AG04449 (cell line): ENCODE data around the gene RUNX1.

Source experiments
- CTCF ChIA-PET: fragments of 350-600 bp; formaldehyde crosslinking; extraction: SDS; loops from one replicate; lab custom pipeline; 2021; ENCODE audit warnings: antibody characterized with exemption; lab: Yijun Ruan, JAX
- POLR2A ChIA-PET: fragments of 400-600, 350-600 bp; formaldehyde crosslinking; extraction: SDS; loops from one replicate; lab custom pipeline; 2020; ENCODE audit warnings: antibody characterized with exemption, inconsistent platforms; lab: Yijun Ruan, JAX
- DNase-seq: peaks from one replicate; pipeline ENCODE4 v3.0.0-alpha.2; 2010; ENCODE audit warnings: low read depth, low spot score
- H3K4me3 ChIP-seq: 2 replicates; pipeline ENCODE4 v1.5.1; 2011; ENCODE audit warnings: low read depth, mild to moderate bottlenecking, control low read depth, low read length
- TF ChIP-seq, protein P1 (sequence below): IDR thresholded peaks from one replicate; pipeline ENCODE4 v1.5.1; 2011; ENCODE audit warnings: mild to moderate bottlenecking, moderate library complexity, low read length, control low read depth, inconsistent platforms; ENCODE audit not compliant: insufficient read depth; ENCODE audit errors: missing control alignments

Gene RUNX1

DNA sequence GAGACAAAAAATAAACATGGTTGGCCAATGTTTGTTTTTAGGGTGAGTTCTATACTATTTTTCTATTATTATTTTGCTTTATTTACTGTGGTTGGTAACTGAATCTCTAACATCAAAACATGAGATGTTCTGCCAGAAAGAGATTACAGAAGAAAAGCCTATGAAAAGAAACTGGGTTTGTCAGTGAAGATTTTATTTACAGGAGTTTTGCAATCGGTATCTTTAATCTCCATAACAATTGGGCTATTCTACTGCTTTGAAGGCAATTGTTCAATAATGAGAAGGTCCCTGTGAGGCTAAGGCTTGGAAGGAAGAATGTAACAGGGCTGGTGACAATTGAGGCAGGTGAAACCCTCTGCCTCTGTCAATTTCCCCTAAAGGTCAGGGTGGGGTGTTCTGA is 224.8 kb downstream of the RUNX1 start:
- TF ChIP-seq, protein P1, sequence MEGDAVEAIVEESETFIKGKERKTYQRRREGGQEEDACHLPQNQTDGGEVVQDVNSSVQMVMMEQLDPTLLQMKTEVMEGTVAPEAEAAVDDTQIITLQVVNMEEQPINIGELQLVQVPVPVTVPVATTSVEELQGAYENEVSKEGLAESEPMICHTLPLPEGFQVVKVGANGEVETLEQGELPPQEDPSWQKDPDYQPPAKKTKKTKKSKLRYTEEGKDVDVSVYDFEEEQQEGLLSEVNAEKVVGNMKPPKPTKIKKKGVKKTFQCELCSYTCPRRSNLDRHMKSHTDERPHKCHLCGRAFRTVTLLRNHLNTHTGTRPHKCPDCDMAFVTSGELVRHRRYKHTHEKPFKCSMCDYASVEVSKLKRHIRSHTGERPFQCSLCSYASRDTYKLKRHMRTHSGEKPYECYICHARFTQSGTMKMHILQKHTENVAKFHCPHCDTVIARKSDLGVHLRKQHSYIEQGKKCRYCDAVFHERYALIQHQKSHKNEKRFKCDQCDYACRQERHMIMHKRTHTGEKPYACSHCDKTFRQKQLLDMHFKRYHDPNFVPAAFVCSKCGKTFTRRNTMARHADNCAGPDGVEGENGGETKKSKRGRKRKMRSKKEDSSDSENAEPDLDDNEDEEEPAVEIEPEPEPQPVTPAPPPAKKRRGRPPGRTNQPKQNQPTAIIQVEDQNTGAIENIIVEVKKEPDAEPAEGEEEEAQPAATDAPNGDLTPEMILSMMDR = no peak
- no peak overlapping the region for H3K4me3 ChIP-seq
- no peak for DNase-seq
- CTCF ChIA-PET = interaction anchor here (1.2 kb wide), 1 partner anchor 79 kb away, joined by 3 read pairs; no protein-coding TSS in a partner anchor
- POLR2A ChIA-PET = no interaction called here

DNA sequence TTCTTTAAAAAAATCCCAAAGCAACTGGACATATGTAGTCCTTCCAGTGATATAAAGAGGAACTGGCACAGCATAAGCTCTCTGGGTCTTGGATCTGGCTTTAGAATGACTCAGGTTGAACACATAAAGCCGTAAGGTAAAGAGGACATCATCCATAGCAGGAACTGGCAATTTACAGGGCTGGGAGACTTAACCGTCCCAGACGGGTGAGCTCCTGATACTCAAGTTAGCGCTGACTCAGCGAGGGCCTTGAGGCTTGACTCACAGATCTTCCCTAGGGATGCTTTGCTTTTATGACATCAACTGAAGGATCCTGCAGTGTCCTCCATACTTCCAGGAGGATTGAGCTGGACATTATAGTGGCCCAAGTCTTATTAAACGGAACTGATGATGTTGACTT is 226.2 kb downstream of the RUNX1 start:
- POLR2A ChIA-PET = interaction anchor here (0.7 kb wide), 2 partner anchors 15 to 22 kb away, joined by 3 read pairs; no protein-coding TSS in a partner anchor

DNA sequence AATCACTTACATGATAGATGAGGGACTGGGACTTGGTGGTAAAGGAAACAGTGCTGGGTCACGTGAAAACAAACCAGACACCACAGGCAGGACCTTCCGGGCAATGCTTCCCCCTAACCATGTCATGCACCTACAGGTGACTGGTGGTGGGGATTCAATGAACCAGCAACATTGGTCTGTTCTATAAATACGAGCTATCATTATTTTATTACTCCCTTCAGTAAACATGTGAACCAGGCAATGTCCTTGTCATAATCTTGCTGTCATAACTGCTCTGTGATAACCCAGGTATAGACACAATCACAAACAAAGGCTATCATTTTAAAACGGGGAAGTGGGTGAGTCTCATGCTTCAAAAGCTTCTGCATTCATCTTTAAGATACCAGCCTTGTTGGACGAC is 226.9 kb downstream of the RUNX1 start:
- TF ChIP-seq, protein P1 = no peak
- CTCF ChIA-PET = no interaction called here
- POLR2A ChIA-PET = interaction anchor here (0.7 kb wide), 1 partner anchor 14 kb away, joined by 3 read pairs; no protein-coding TSS in a partner anchor
- DNase-seq = no peak
- H3K4me3 ChIP-seq = no peak overlapping the region

More for the DNA sequence above, 226.2 kb downstream of the RUNX1 start:
- DNase-seq = no peak
- CTCF ChIA-PET = interaction anchor here (1.2 kb wide), 1 partner anchor 12 kb away, joined by 5 read pairs; no protein-coding TSS in a partner anchor
- H3K4me3 ChIP-seq = no peak overlapping the region
- TF ChIP-seq, protein P1 = no peak

DNA sequence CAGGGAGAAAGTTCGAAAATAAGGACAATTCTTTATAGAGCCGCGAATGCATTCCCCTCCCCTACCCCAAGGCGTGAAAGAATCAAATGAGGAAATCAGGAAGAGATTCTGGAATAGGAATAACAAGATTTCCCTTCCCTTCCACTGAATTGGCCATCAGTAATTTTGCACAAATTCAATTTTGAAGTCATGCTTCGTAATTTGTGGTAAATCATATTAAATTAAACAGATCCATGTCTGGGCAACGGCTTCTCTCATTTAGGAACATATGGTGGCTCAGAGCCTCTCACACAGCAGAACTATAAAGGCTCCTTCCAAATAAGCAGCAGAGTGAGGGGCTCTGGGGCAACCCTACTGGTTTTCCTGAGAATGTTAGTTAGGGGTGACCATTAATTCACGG is 227.4 kb downstream of the RUNX1 start:
- H3K4me3 ChIP-seq = no peak overlapping the region
- no peak for DNase-seq
- CTCF ChIA-PET = no interaction called here
- POLR2A ChIA-PET = no interaction called here
- TF ChIP-seq, protein P1 = no peak

DNA sequence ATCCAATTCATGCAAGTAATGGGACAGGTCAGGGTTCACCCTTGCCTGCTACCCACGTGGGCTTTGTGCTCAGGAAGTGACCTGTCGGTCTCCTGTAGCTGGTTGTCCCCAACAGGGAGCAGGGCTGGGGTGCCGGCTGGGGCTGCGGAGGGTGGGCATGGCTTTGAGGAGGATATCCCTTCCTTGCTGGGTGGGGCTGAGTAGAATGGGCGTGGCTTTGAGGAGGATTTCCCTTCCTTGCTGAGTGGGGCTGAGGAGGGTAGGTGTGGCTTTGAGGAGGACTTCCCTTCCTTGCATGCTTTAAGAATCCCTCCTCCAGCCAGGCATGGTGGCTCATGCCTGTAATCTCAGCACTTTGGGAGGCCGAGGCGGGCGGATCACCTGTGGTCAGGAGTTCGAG is 229.1 kb downstream of the RUNX1 start:
- TF ChIP-seq, protein P1 = no peak
- DNase-seq = no peak
- no peak overlapping the region for H3K4me3 ChIP-seq
- POLR2A ChIA-PET = no interaction called here
- CTCF ChIA-PET = no interaction called here

DNA sequence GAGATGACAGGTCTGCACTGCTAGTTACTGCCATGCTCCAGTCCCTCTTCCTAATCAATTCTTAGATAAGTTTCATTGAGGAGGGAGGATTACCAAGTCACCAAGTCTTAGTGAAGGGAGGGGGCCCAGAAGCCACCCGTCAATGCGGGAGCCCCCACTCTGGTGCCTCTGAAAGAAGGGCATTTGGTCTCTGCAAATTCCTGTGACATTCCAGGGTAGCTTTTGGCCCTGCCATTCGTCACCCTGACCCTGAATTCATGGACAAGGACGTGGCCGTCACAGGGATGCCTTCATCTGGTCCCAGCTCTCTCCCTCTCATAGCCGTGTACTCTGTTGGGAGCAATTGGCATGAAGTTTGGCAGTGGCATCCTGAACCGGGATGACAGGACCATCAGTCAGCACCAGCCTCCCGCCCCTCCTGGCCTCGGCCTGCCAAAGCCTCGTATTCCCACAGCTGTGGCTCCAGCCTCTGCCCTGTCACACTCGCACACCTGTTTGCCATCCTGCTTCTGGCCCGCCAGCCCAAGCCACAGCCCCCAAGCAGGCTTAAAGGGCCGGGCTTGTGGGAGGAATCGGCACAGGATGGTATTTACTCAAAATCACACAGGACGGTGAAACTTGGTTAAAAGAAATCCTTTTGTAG is 229.6 kb downstream of the RUNX1 start:
- TF ChIP-seq, protein P1 = no peak
- DNase-seq = no peak
- ChIA-PET CTCF (no interaction called here), POLR2A (no interaction called here)
- H3K4me3 ChIP-seq = no peak overlapping the region
